ENCODE data around the gene PIGV.

GRCh38 chr1:26774462-26774861, 13.3 kb upstream of the PIGV start:
- no peak for TF ChIP-seq CTCF (IDR thresholded peaks at IDR 0.05)
- TF ChIP-seq POLR2A (IDR thresholded peaks at IDR 0.05): no peak
- TF ChIP-seq EP300 (IDR thresholded peaks at IDR 0.05): no peak

All from ovary (tissue), 3 donors.